WTC11 (cell line): ENCODE data around the gene OSMR. TPM values are rescaled to one million over a fixed set of nuclear protein-coding genes. Genes with fewer than 3 reads are reported as not detected.

Experiments
- ATAC-seq: fragments of 200-7000 bp; cut with Tn5 transposase; 2 replicates; pipeline ENCODE4 v1.10.0; 2021; ENCODE audit warnings: mild to moderate bottlenecking, moderate library complexity
- CTCF ChIA-PET: fragments of 300-600 bp; sonication (Branson Sonifier 250); formaldehyde crosslinking; loops from one replicate; lab custom pipeline; 2021; ENCODE audit warnings: antibody characterized with exemption; lab: Charles Lee
- POLR2A ChIA-PET: fragments of 350-600 bp; sonication (Branson Sonifier 250); formaldehyde crosslinking; loops from one replicate; lab custom pipeline; 2021; ENCODE audit warnings: antibody characterized with exemption; lab: Charles Lee
- DNase-seq: peaks from one replicate; pipeline ENCODE4 v3.0.0; 2021; ENCODE audit warnings: low spot score
- H3K27ac Mint-ChIP-seq: 2 replicates; pipeline ENCODE4 v1.8.0; 2021; ENCODE audit warnings: mixed read lengths
- H3K27me3 Mint-ChIP-seq: 2 replicates; pipeline ENCODE4 v1.8.0; 2021; ENCODE audit warnings: low read depth, mild to moderate bottlenecking, moderate library complexity, mixed read lengths
- H3K36me3 Mint-ChIP-seq: 2 replicates; pipeline ENCODE4 v1.8.0; 2021; ENCODE audit warnings: mixed read lengths
- H3K4me1 Mint-ChIP-seq: 2 replicates; pipeline ENCODE4 v1.8.0; 2022; ENCODE audit warnings: mixed read lengths
- H3K4me3 Mint-ChIP-seq: 2 replicates; pipeline ENCODE4 v1.8.0; 2021; ENCODE audit warnings: mild to moderate bottlenecking, moderate library complexity, mixed read lengths
- H3K9me3 Mint-ChIP-seq: 2 replicates; pipeline ENCODE4 v1.8.0; 2021; ENCODE audit warnings: mixed read lengths
- ATF6 ChIP-seq: sonication (generic); formaldehyde crosslinking; IDR thresholded peaks from 2 replicates; pipeline ENCODE4 v1.8.1; 2023; ENCODE audit warnings: mild to moderate bottlenecking, missing genetic modification reagents
- CREM ChIP-seq: sonication (generic); formaldehyde crosslinking; IDR thresholded peaks from 2 replicates; pipeline ENCODE4 v1.8.1; 2022; ENCODE audit warnings: mild to moderate bottlenecking, missing genetic modification reagents, moderate library complexity
- E2F4 ChIP-seq: sonication (generic); formaldehyde crosslinking; IDR thresholded peaks from 2 replicates; pipeline ENCODE4 v1.8.1; 2022; ENCODE audit warnings: low read depth, mild to moderate bottlenecking, moderate library complexity, missing genetic modification reagents, borderline replicate concordance
- FOXJ3 ChIP-seq: sonication (generic); formaldehyde crosslinking; IDR thresholded peaks from 2 replicates; pipeline ENCODE4 v1.9.0; 2021; ENCODE audit warnings: missing genetic modification reagents, mild to moderate bottlenecking, borderline replicate concordance
- FOXP4 ChIP-seq: sonication (generic); formaldehyde crosslinking; IDR thresholded peaks from 2 replicates; pipeline ENCODE4 v1.8.0; 2022; ENCODE audit warnings: mild to moderate bottlenecking, missing genetic modification reagents
- MYBL2 ChIP-seq: sonication (generic); formaldehyde crosslinking; IDR thresholded peaks from 2 replicates; pipeline ENCODE4 v1.8.1; 2023; ENCODE audit warnings: mild to moderate bottlenecking, moderate library complexity, missing genetic modification reagents
- NFATC4 ChIP-seq: fragments of 250-450 bp; sonication (Bioruptor Pico); IDR thresholded peaks from 2 replicates; pipeline ENCODE4 v1.9.0; 2021; ENCODE audit warnings: mild to moderate bottlenecking
- SMAD3 ChIP-seq: sonication (generic); formaldehyde crosslinking; IDR thresholded peaks from 2 replicates; pipeline ENCODE4 v1.8.0; 2022; ENCODE audit warnings: missing genetic modification reagents, mild to moderate bottlenecking, borderline replicate concordance
- TEAD1 ChIP-seq: sonication (generic); formaldehyde crosslinking; IDR thresholded peaks from 2 replicates; pipeline ENCODE4 v1.8.0; 2022; ENCODE audit warnings: mild to moderate bottlenecking, missing genetic modification reagents
- USF1 ChIP-seq: sonication (generic); formaldehyde crosslinking; IDR thresholded peaks from 2 replicates; pipeline ENCODE4 v1.8.0; 2022; ENCODE audit warnings: mild to moderate bottlenecking, missing genetic modification reagents
- ZMAT4 ChIP-seq: fragments of 250-450 bp; sonication (Bioruptor Pico); IDR thresholded peaks from 2 replicates; pipeline ENCODE4 v1.9.0; 2021; ENCODE audit warnings: mild to moderate bottlenecking
- ZNF232 ChIP-seq: sonication (generic); formaldehyde crosslinking; IDR thresholded peaks from 2 replicates; pipeline ENCODE4 v1.8.0; 2022; ENCODE audit warnings: mild to moderate bottlenecking, missing genetic modification reagents
- ZNF281 ChIP-seq: sonication (generic); formaldehyde crosslinking; IDR thresholded peaks from 2 replicates; pipeline ENCODE4 v1.8.0; 2023; ENCODE audit warnings: mild to moderate bottlenecking, missing genetic modification reagents
- ZNF512 ChIP-seq: sonication (generic); formaldehyde crosslinking; IDR thresholded peaks from 2 replicates; pipeline ENCODE4 v1.8.1; 2022; ENCODE audit warnings: missing genetic modification reagents, borderline replicate concordance
- total RNA-seq: library from RNA; stranded (reverse); gene quantifications from 3 replicates; pipeline ENCODE4 v1.2.3, GENCODE V29; 2021

Gene OSMR
- total RNA-seq, 1 experiment from 2014 or later, result 2.3 TPM

- Mint-ChIP-seq H3K36me3 (peaks cover 7% of the 10 kb centered on the region), H3K4me3 (no peak overlapping the region), H3K9me3 (peaks cover 22% of the 10 kb centered on the region), H3K27me3 (no peaks in the 10 kb centered on the region), H3K27ac (peak overlapping the region; percentile 54; the same call in 1 of the 2 replicates), H3K4me1 (peaks cover 7% of the 10 kb centered on the region)
- ChIA-PET CTCF (interaction anchor here (0.6 to 1.5 kb wide), 3 partner anchors 97 to 1102 kb away, joined by 3 to 6 read pairs (median 5); no protein-coding TSS in a partner anchor), POLR2A (no interaction called here)
- ATAC-seq, result no peak
- no peak for DNase-seq
- TF ChIP-seq ZNF281 (CRISPR knock-in tag) (no peak), TEAD1 (CRISPR knock-in tag) (no peak), MYBL2 (no peak), NFATC4 (CRISPR knock-in tag) (no peak), ZNF232 (no peak), ATF6 (CRISPR knock-in tag) (no peak), FOXJ3 (CRISPR knock-in tag) (no peak), CREM (CRISPR knock-in tag) (no peak), USF1 (CRISPR knock-in tag) (no peak), SMAD3 (CRISPR knock-in tag) (no peak), ZNF512 (CRISPR knock-in tag) (no peak), E2F4 (no peak), FOXP4 (CRISPR knock-in tag) (no peak), ZMAT4 (no peak)
These were observed 78.0 kb downstream of the OSMR start for GRCh38 chr5:38923661-38924451.
